IMR-90 (cell line): ENCODE results near the gene NDUFV2. TPM values are rescaled to one million over a fixed set of nuclear protein-coding genes. Genes with fewer than 3 reads are reported as not detected.

Experiments
- ATAC-seq: fragments of 200-7000 bp; cut with Tn5 transposase; 2 replicates; pipeline ENCODE4 v1.9.1; 2020; ENCODE audit warnings: low read depth, mild to moderate bottlenecking, moderate library complexity
- BruUV-seq: library from RNA; stranded (reverse); fragments of 400-500 nt; replicated peaks from 2 replicates; lab custom pipeline; 2021; lab: Mats Ljungman, UMichigan
- CTCF ChIA-PET: fragments of 300-600 bp; formaldehyde crosslinking; extraction: SDS; loops from one replicate; lab custom pipeline; 2021; ENCODE audit warnings: antibody characterized with exemption; lab: Yijun Ruan, JAX
- POLR2A ChIA-PET: fragments of 300-600 bp; sonication (Branson Sonifier 250); formaldehyde crosslinking; loops from one replicate; lab custom pipeline; 2022; ENCODE audit warnings: antibody characterized with exemption; ENCODE audit not compliant: unreplicated experiment; lab: Charles Lee
- DNase-seq: peaks from one replicate; pipeline ENCODE4 v3.0.0; 2013
- H2AFZ ChIP-seq: replicated peaks from 2 replicates; pipeline ENCODE3; 2013; ENCODE audit warnings: low read length, mild to moderate bottlenecking; ENCODE audit not compliant: poor library complexity
- H2AK5ac ChIP-seq: 2 replicates; pipeline ENCODE4 v1.6.1; 2013; ENCODE audit warnings: low read depth, low read length, inconsistent platforms
- H2AK9ac ChIP-seq: replicated peaks from 2 replicates; pipeline ENCODE3; 2013; ENCODE audit warnings: mild to moderate bottlenecking, low read depth, low read length, moderate library complexity; ENCODE audit not compliant: poor library complexity
- H2BK120ac ChIP-seq: 2 replicates; pipeline ENCODE4 v1.6.1; 2013; ENCODE audit warnings: low read depth, low read length, inconsistent platforms
- H2BK15ac ChIP-seq: 3 replicates; pipeline ENCODE4 v1.6.1; 2013; ENCODE audit warnings: low read depth, low read length, inconsistent platforms
- H2BK20ac ChIP-seq: 2 replicates; pipeline ENCODE4 v1.6.1; 2013; ENCODE audit warnings: low read depth, mild to moderate bottlenecking, inconsistent platforms, low read length, moderate library complexity
- H2BK5ac ChIP-seq: 2 replicates; pipeline ENCODE4 v1.6.1; 2013; ENCODE audit warnings: mild to moderate bottlenecking, low read depth, low read length, inconsistent platforms; ENCODE audit not compliant: poor library complexity, severe bottlenecking
- H3K14ac ChIP-seq: replicated peaks from 2 replicates; pipeline ENCODE4 v1.6.1; 2013; ENCODE audit warnings: low read depth, low read length, inconsistent platforms
- H3K18ac ChIP-seq: 2 replicates; pipeline ENCODE4 v1.6.1; 2013; ENCODE audit warnings: low read depth, low read length, control low read depth
- H3K23ac ChIP-seq: 2 replicates; pipeline ENCODE4 v1.6.1; 2013; ENCODE audit warnings: low read depth, low read length, inconsistent platforms
- H3K27ac ChIP-seq: 2 replicates; pipeline ENCODE4 v1.5.1; 2013; ENCODE audit warnings: mild to moderate bottlenecking, control low read depth, low read length; ENCODE audit not compliant: insufficient read depth
- H3K27me3 ChIP-seq: 2 replicates; pipeline ENCODE4 v1.6.1; 2013; ENCODE audit warnings: low read length; ENCODE audit not compliant: control insufficient read depth, insufficient read depth
- H3K36me3 ChIP-seq: 2 replicates; pipeline ENCODE4 v1.6.1; 2013; ENCODE audit warnings: low read length, mixed read lengths; ENCODE audit not compliant: control insufficient read depth, insufficient read depth
- H3K4ac ChIP-seq: 2 replicates; pipeline ENCODE4 v1.6.1; 2013; ENCODE audit warnings: low read depth, low read length, inconsistent platforms
- H3K4me1 ChIP-seq: 2 replicates; pipeline ENCODE4 v1.6.1; 2013; ENCODE audit warnings: low read length, mixed read lengths; ENCODE audit not compliant: control insufficient read depth, insufficient read depth
- H3K4me2 ChIP-seq: 2 replicates; pipeline ENCODE4 v1.6.1; 2013; ENCODE audit warnings: low read depth, mild to moderate bottlenecking, control low read depth, low read length, moderate library complexity
- H3K4me3 ChIP-seq: 2 replicates; pipeline ENCODE4 v1.5.1; 2013; ENCODE audit warnings: low read depth, mild to moderate bottlenecking, control low read depth, low read length, moderate library complexity; ENCODE audit not compliant: insufficient read depth
- H3K56ac ChIP-seq: 2 replicates; pipeline ENCODE4 v1.6.1; 2013; ENCODE audit warnings: low read length, inconsistent platforms; ENCODE audit not compliant: insufficient read depth; ENCODE audit errors: extremely low read depth
- H3K79me1 ChIP-seq, 2 experiments: 2 replicates each; pipeline ENCODE4 v1.6.1; 2013; ENCODE audit warnings: low read length in 2 of 2, inconsistent platforms in 1 of 2, low read depth in 1 of 2
- H3K9ac ChIP-seq: 2 replicates; pipeline ENCODE4 v1.6.1; 2013; ENCODE audit warnings: low read depth, low read length, control low read depth
- H3K9me1 ChIP-seq: 2 replicates; pipeline ENCODE4 v1.6.1; 2013; ENCODE audit warnings: low read length, inconsistent platforms; ENCODE audit not compliant: insufficient read depth
- H3K9me3 ChIP-seq: 2 replicates; pipeline ENCODE4 v1.6.1; 2013; ENCODE audit warnings: low read length; ENCODE audit not compliant: control insufficient read depth, insufficient read depth
- H4K20me1 ChIP-seq: 2 replicates; pipeline ENCODE4 v1.6.1; 2013; ENCODE audit warnings: low read length, inconsistent platforms; ENCODE audit not compliant: insufficient read depth
- H4K5ac ChIP-seq: 2 replicates; pipeline ENCODE4 v1.6.1; 2013; ENCODE audit warnings: mild to moderate bottlenecking, low read depth, low read length, control low read depth
- H4K8ac ChIP-seq, 2 experiments: 2 replicates each; pipeline ENCODE4 v1.6.1; 2013; ENCODE audit warnings: low read depth in 2 of 2, low read length in 2 of 2, control low read depth in 1 of 2, inconsistent platforms in 1 of 2
- H4K91ac ChIP-seq: 2 replicates; pipeline ENCODE4 v1.6.1; 2013; ENCODE audit warnings: low read depth, low read length, inconsistent platforms; ENCODE audit not compliant: insufficient read depth
- BHLHE40 ChIP-seq: fragments of 150-350 bp; IDR thresholded peaks from 2 replicates; pipeline ENCODE4 v1.6.1; 2016; ENCODE audit warnings: mild to moderate bottlenecking, low read depth, low read length
- CEBPB ChIP-seq: IDR thresholded peaks from 2 replicates; pipeline ENCODE4 v1.6.1; 2012; ENCODE audit warnings: low read depth, low read length, improper control_type of control experiment
- CHD1 ChIP-seq: IDR thresholded peaks from 2 replicates; pipeline ENCODE4 v1.6.1; 2012; ENCODE audit warnings: low read depth, low read length, improper control_type of control experiment
- MAFK ChIP-seq: IDR thresholded peaks from 2 replicates; pipeline ENCODE4 v1.6.1; 2012; ENCODE audit warnings: low read depth, low read length, improper control_type of control experiment
- MAZ ChIP-seq: IDR thresholded peaks from 2 replicates; pipeline ENCODE4 v1.6.1; 2012; ENCODE audit warnings: low read depth, mild to moderate bottlenecking, low read length, improper control_type of control experiment, moderate library complexity, borderline replicate concordance
- MXI1 ChIP-seq: IDR thresholded peaks from 2 replicates; pipeline ENCODE4 v1.6.1; 2012; ENCODE audit warnings: low read depth, mild to moderate bottlenecking, low read length, moderate library complexity, borderline replicate concordance
- POLR2A ChIP-seq: IDR thresholded peaks from 2 replicates; pipeline ENCODE4 v1.6.1; 2012; ENCODE audit warnings: mild to moderate bottlenecking, low read depth, low read length
- RAD21 ChIP-seq: IDR thresholded peaks from 2 replicates; pipeline ENCODE4 v1.6.1; 2012; ENCODE audit warnings: low read length, improper control_type of control experiment
- RCOR1 ChIP-seq: IDR thresholded peaks from 2 replicates; pipeline ENCODE4 v1.6.1; 2012; ENCODE audit warnings: mild to moderate bottlenecking, low read length, improper control_type of control experiment; ENCODE audit not compliant: insufficient replicate concordance
- RFX5 ChIP-seq: IDR thresholded peaks from 2 replicates; pipeline ENCODE4 v1.8.0; 2012; ENCODE audit warnings: low read depth, mild to moderate bottlenecking, low read length, moderate library complexity
- SMC3 ChIP-seq: fragments of 150-350 bp; IDR thresholded peaks from 2 replicates; pipeline ENCODE4 v1.6.1; 2016; ENCODE audit warnings: low read depth, mild to moderate bottlenecking, antibody characterized with exemption, low read length, moderate library complexity
- WGBS, 2 experiments: methylation state at CpG; one replicate each; pipeline versions ENCODE4 v1.1.5 to v1.1.7; 2013; ENCODE audit warnings: missing lambda C conversion rate in 2 of 2; ENCODE audit not compliant: insufficient read length in 1 of 2; ENCODE audit errors: extremely low coverage in 2 of 2; 5-methylcytosine and 5-hydroxymethylcytosine counted together
- dilution Hi-C: fragments of 300-500 bp; cut with HindIII; formaldehyde crosslinking; loops from one replicate; pipeline ENCODE4 v1.14.3; 2018; ENCODE audit warnings: low sequenced_read_pairs; ENCODE audit not compliant: unreplicated experiment
- in situ Hi-C: fragments of 300-500 bp; cut with MboI; formaldehyde crosslinking; loops from 3 replicates; pipeline ENCODE4 v1.14.3; 2019; ENCODE audit warnings: low sequenced_read_pairs, inconsistent platforms, mixed read lengths
- intact Hi-C: fragments of 100-400 bp; cut with micrococcal nuclease; formaldehyde crosslinking; loops from 2 replicates; pipeline ENCODE4 v1.10.0; 2022
- polyA plus RNA-seq, 3 experiments: library from polyadenylated mRNA; depleted of rRNA; stranded (reverse); fragments of >200 nt; gene quantifications; 2 replicates each; pipeline ENCODE4 v1.2.3, GENCODE V29; 2012; ENCODE audit warnings: low replicate concordance in 1 of 3
- total RNA-seq: library from RNA; depleted of rRNA; stranded (reverse); fragments of >200 nt; gene quantifications from 2 replicates; pipeline ENCODE4 v1.2.3, GENCODE V29; 2012
- TF ChIP-seq, protein P1 (sequence below): conservative IDR thresholded peaks from 2 replicates; pipeline ENCODE4 v1.5.1; 2012; ENCODE audit warnings: mild to moderate bottlenecking, low read depth, low read length, improper control_type of control experiment

NDUFV2 gene
- total and polyA plus RNA-seq, 2 of the 4 experiments (the other 2 are of a cell fraction) = 106 to 126 TPM

- Histone ChIP-seq H2BK15ac (no peak overlapping the region), H3K36me3 (peaks cover 2% of the 10 kb centered on the region; the same call in 1 of the 2 replicates), H3K9me3 (no peaks in the 10 kb centered on the region), H2BK20ac (no peak overlapping the region), H2AFZ (no peak overlapping the region), H3K4me1 (peaks cover 1% of the 10 kb centered on the region; the same call in 1 of the 2 replicates), H4K5ac (no peak overlapping the region), H3K27ac (no peak overlapping the region), H4K8ac (no peak overlapping the region), H3K9me1 (peaks cover 10% of the 10 kb centered on the region), H3K4me3 (no peak overlapping the region), H3K79me1 (peaks cover 18 to 61% of the 10 kb centered on the region in 2 experiments), H3K4ac (no peak overlapping the region), H2BK120ac (no peak overlapping the region), H4K91ac (no peak overlapping the region), H4K20me1 (peaks cover 53% of the 10 kb centered on the region), H3K9ac (no peak overlapping the region), H3K27me3 (no peaks in the 10 kb centered on the region), H3K56ac (no peak overlapping the region), H3K18ac (no peak overlapping the region), H3K14ac (no peak overlapping the region), H2BK5ac (no peak overlapping the region), H2AK9ac (no peak overlapping the region), H3K23ac (no peak overlapping the region), H2AK5ac (no peak overlapping the region), H3K4me2 (no peak overlapping the region)
- dilution Hi-C loops = no loop called here
- TF ChIP-seq MAFK = no peak
- no peak for TF ChIP-seq POLR2A
- no peak for TF ChIP-seq MAZ
- no peak for TF ChIP-seq BHLHE40
- no peak for TF ChIP-seq RAD21
- no peak for TF ChIP-seq RFX5
- TF ChIP-seq RCOR1 = no peak
- TF ChIP-seq MXI1 = no peak
- no peak for TF ChIP-seq CEBPB
- TF ChIP-seq, protein P1, sequence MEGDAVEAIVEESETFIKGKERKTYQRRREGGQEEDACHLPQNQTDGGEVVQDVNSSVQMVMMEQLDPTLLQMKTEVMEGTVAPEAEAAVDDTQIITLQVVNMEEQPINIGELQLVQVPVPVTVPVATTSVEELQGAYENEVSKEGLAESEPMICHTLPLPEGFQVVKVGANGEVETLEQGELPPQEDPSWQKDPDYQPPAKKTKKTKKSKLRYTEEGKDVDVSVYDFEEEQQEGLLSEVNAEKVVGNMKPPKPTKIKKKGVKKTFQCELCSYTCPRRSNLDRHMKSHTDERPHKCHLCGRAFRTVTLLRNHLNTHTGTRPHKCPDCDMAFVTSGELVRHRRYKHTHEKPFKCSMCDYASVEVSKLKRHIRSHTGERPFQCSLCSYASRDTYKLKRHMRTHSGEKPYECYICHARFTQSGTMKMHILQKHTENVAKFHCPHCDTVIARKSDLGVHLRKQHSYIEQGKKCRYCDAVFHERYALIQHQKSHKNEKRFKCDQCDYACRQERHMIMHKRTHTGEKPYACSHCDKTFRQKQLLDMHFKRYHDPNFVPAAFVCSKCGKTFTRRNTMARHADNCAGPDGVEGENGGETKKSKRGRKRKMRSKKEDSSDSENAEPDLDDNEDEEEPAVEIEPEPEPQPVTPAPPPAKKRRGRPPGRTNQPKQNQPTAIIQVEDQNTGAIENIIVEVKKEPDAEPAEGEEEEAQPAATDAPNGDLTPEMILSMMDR = no peak
- no peak for TF ChIP-seq CHD1
- TF ChIP-seq SMC3 = no peak
- no CpG with 5 or more reads among the region's 4 CpGs for WGBS, 2 experiments
- ChIA-PET CTCF (no interaction called here), POLR2A (no interaction called here)
- in situ Hi-C loops = no loop called here
- BruUV-seq = no TSS peak
- intact Hi-C loops = no loop called here
- no peak for ATAC-seq
- no peak for DNase-seq
Observed at GRCh38 chr18:9172506-9173127, 70.1 kb downstream of the NDUFV2 start.
